K562 (cell line): Measurements from ENCODE around the gene COL25A1. TPM values are rescaled to one million over a fixed set of nuclear protein-coding genes. Genes with fewer than 3 reads are reported as not detected.

Experiments used
- ATAC-seq: fragments of 200-7000 bp; cut with Tn5 transposase; 3 replicates; pipeline ENCODE4 v1.9.1; 2020; ENCODE audit warnings: moderate library complexity
- BruUV-seq: library from RNA; stranded (reverse); fragments of 400-500 nt; replicated peaks from 2 replicates; lab custom pipeline; 2021; lab: Mats Ljungman, UMichigan
- CTCF ChIA-PET: fragments of 300-600 bp; formaldehyde crosslinking; extraction: SDS; loops from one replicate; lab custom pipeline; 2021; ENCODE audit warnings: low intra/inter-chr PET ratio; lab: Yijun Ruan, JAX
- POLR2A ChIA-PET: fragments of 300-600, 350-650 bp; sonication (Branson Sonifier 250); formaldehyde crosslinking; extraction: SDS; loops from one replicate; lab custom pipeline; 2021; ENCODE audit warnings: antibody characterized with exemption, inconsistent platforms; lab: Yijun Ruan, JAX
- DNase-seq, 4 experiments: peaks; one replicate each; pipeline versions ENCODE4 v3.0.0 to v3.0.0-alpha.2; 2011 to 2018; ENCODE audit warnings: low spot score in 3 of 4, mixed read lengths in 3 of 4; ENCODE audit errors: extremely low read depth in 1 of 4
- FAIRE-seq: peaks from 2 replicates; lab custom pipeline; 2011; peaks lifted over from hg19 to GRCh38; lab: Jason Lieb, UNC
- H2AFZ ChIP-seq: 2 replicates; pipeline ENCODE4 v1.6.0; 2011; ENCODE audit warnings: low read depth, low read length, control low read depth, inconsistent platforms
- H3K27ac ChIP-seq: fragments of 200-600 bp; 3 replicates; pipeline ENCODE4 v1.8.0; 2011; ENCODE audit warnings: low read depth, mild to moderate bottlenecking, control low read depth, inconsistent platforms, low read length, moderate library complexity, mixed read lengths; ENCODE audit errors: extremely low read depth
- H3K27me3 ChIP-seq, 2 experiments: fragments of 300-600 bp in 1 of 2; 2 replicates in 1 of 2; 3 replicates in 1 of 2; pipeline versions ENCODE4 v1.6.0 to v1.8.0; 2011; ENCODE audit warnings: inconsistent platforms in 2 of 2, low read length in 2 of 2, mild to moderate bottlenecking in 1 of 2, mixed read lengths in 1 of 2, moderate library complexity in 1 of 2; ENCODE audit not compliant: control insufficient read depth in 2 of 2, insufficient read depth in 2 of 2
- H3K36me3 ChIP-seq: fragments of 300-600 bp; 3 replicates; pipeline ENCODE4 v1.8.0; 2011; ENCODE audit warnings: mild to moderate bottlenecking, low read length, inconsistent platforms; ENCODE audit not compliant: control insufficient read depth, insufficient read depth
- H3K4me1 ChIP-seq, 2 experiments: fragments of 200-600 bp in 1 of 2; replicated peaks in 1 of 2; 2 replicates in 1 of 2; 3 replicates in 1 of 2; pipeline versions ENCODE4 v1.5.1 to v1.8.0; 2011; ENCODE audit warnings: inconsistent platforms in 2 of 2, low read length in 2 of 2, mild to moderate bottlenecking in 1 of 2, mixed read lengths in 1 of 2, moderate library complexity in 1 of 2; ENCODE audit not compliant: control insufficient read depth in 2 of 2, insufficient read depth in 2 of 2
- H3K4me2 ChIP-seq: 2 replicates; pipeline ENCODE4 v1.6.1; 2011; ENCODE audit warnings: low read length, control low read depth, inconsistent platforms, mixed read lengths; ENCODE audit not compliant: insufficient read depth
- H3K4me3 ChIP-seq: fragments of 200-600 bp; sonication (generic), shearing (Covaris generic); 2 replicates; pipeline ENCODE4 v1.5.1; 2016; ENCODE audit warnings: control low read depth, inconsistent platforms
- H3K79me2 ChIP-seq: fragments of 200-600 bp; 3 replicates; pipeline ENCODE4 v1.8.0; 2011; ENCODE audit warnings: low read length, inconsistent platforms; ENCODE audit not compliant: control insufficient read depth, insufficient read depth
- H3K9ac ChIP-seq, 2 experiments: 2 replicates each; pipeline versions ENCODE4 v1.6.0 to v1.6.1; 2011; ENCODE audit warnings: low read depth in 2 of 2, low read length in 2 of 2, control low read depth in 1 of 2, inconsistent platforms in 1 of 2, mild to moderate bottlenecking in 1 of 2, mixed read lengths in 1 of 2; ENCODE audit not compliant: insufficient read depth in 1 of 2
- H3K9me1 ChIP-seq: one replicate; pipeline ENCODE4 v1.6.0; 2011; ENCODE audit warnings: inconsistent platforms, mild to moderate bottlenecking, low read length, moderate library complexity; ENCODE audit not compliant: control insufficient read depth, insufficient read depth
- H3K9me3 ChIP-seq: replicated peaks from 2 replicates; pipeline ENCODE4 v1.5.1; 2011; ENCODE audit warnings: low read depth, low read length, inconsistent platforms; ENCODE audit not compliant: control insufficient read depth, insufficient read depth
- H4K20me1 ChIP-seq: replicated peaks from 2 replicates; pipeline ENCODE4 v1.6.1; 2011; ENCODE audit warnings: low read length, inconsistent platforms, mixed read lengths; ENCODE audit not compliant: control insufficient read depth, insufficient read depth
- BRCA1 ChIP-seq, 2 experiments: fragments of 450-650 bp in 1 of 2; sonication (generic) in 1 of 2; formaldehyde crosslinking in 1 of 2; IDR thresholded peaks; 2 replicates each; pipeline versions ENCODE4 v1.5.0 to v1.6.1; 2017 to 2020; ENCODE audit warnings: mild to moderate bottlenecking in 1 of 2, missing genetic modification reagents in 1 of 2
- CHD2 ChIP-seq: IDR thresholded peaks from 2 replicates; pipeline ENCODE4 v1.6.1; 2011; ENCODE audit warnings: low read depth, low read length
- E2F4 ChIP-seq: sonication (generic); formaldehyde crosslinking; IDR thresholded peaks from 2 replicates; pipeline ENCODE4 v1.8.0; 2022; ENCODE audit warnings: mild to moderate bottlenecking, low read depth, missing genetic modification reagents
- HNRNPH1 ChIP-seq: fragments of 200-400 bp; formaldehyde crosslinking; optimal IDR thresholded peaks from 2 replicates; pipeline ENCODE3; 2017; ENCODE audit warnings: low read depth, mild to moderate bottlenecking, low read length, moderate library complexity
- HNRNPLL ChIP-seq: fragments of 200-400 bp; formaldehyde crosslinking; IDR thresholded peaks from 2 replicates; pipeline ENCODE4 v1.6.1; 2017; ENCODE audit warnings: low read length, low read depth, mild to moderate bottlenecking; ENCODE audit not compliant: poor library complexity, severe bottlenecking
- KLF13 ChIP-seq: fragments of 450-650 bp; IDR thresholded peaks from 2 replicates; pipeline ENCODE4 v1.6.1; 2016; ENCODE audit warnings: missing genetic modification characterization, low read depth, mild to moderate bottlenecking, missing compliant biosample characterization, moderate library complexity, borderline replicate concordance
- NR4A1 ChIP-seq, 2 experiments: fragments of 250-450 bp in 1 of 2; fragments of 450-650 bp in 1 of 2; sonication (Bioruptor Pico) in 1 of 2; IDR thresholded peaks; 2 replicates each; pipeline versions ENCODE4 v1.4.0 to v1.6.1; 2016 to 2020; ENCODE audit warnings: mild to moderate bottlenecking in 2 of 2, missing compliant biosample characterization in 1 of 2, missing genetic modification characterization in 1 of 2, moderate library complexity in 1 of 2
- PCBP1 ChIP-seq: fragments of 200-400 bp; formaldehyde crosslinking; IDR thresholded peaks from 2 replicates; pipeline ENCODE4 v1.6.1; 2018; ENCODE audit warnings: mild to moderate bottlenecking, low read depth, low read length; ENCODE audit not compliant: poor library complexity, severe bottlenecking
- PHF21A ChIP-seq: fragments of 450-650 bp; IDR thresholded peaks from 2 replicates; pipeline ENCODE4 v1.6.1; 2017; ENCODE audit warnings: low read depth, borderline replicate concordance
- PREB ChIP-seq: sonication (generic); formaldehyde crosslinking; IDR thresholded peaks from 2 replicates; pipeline ENCODE4 v1.8.1; 2023; ENCODE audit warnings: mild to moderate bottlenecking, missing genetic modification reagents
- RCOR1 ChIP-seq, 2 experiments: IDR thresholded peaks; 2 replicates each; pipeline ENCODE4 v1.6.1; 2012; ENCODE audit warnings: low read depth in 2 of 2, low read length in 2 of 2, borderline replicate concordance in 1 of 2, improper control_type of control experiment in 1 of 2
- SIN3B ChIP-seq: fragments of 450-650 bp; IDR thresholded peaks from 2 replicates; pipeline ENCODE4 v1.6.1; 2017; ENCODE audit warnings: low read depth, mild to moderate bottlenecking, moderate library complexity
- SLC30A9 ChIP-seq: fragments of 250-450 bp; sonication (Bioruptor Pico); IDR thresholded peaks from 2 replicates; pipeline ENCODE4 v1.8.0; 2022; ENCODE audit warnings: mild to moderate bottlenecking, moderate library complexity
- TFE3 ChIP-seq: fragments of 450-650 bp; formaldehyde crosslinking; IDR thresholded peaks from 2 replicates; pipeline ENCODE4 v1.4.0; 2020; ENCODE audit warnings: mild to moderate bottlenecking, mixed read lengths
- THAP7 ChIP-seq: fragments of 250-450 bp; sonication (Bioruptor Pico); IDR thresholded peaks from 2 replicates; pipeline ENCODE4 v1.5.0; 2021
- USF2 ChIP-seq: sonication (generic); formaldehyde crosslinking; IDR thresholded peaks from 2 replicates; pipeline ENCODE4 v1.5.0; 2020; ENCODE audit warnings: missing genetic modification reagents
- ZBED1 ChIP-seq: IDR thresholded peaks from 2 replicates; pipeline ENCODE4 v1.6.1; 2014
- WGBS: fragments of 100-300 bp; shearing (Covaris generic); methylation state at CpG from one replicate; pipeline ENCODE4 v1.1.6; 2016; ENCODE audit warnings: low coverage, mixed read lengths; ENCODE audit not compliant: insufficient coverage; ENCODE audit errors: missing lambda C conversion rate; 5-methylcytosine and 5-hydroxymethylcytosine counted together
- in situ Hi-C: fragments of 300-500 bp; cut with MboI; formaldehyde crosslinking; loops from 4 replicates; pipeline ENCODE4 v1.15.0; 2018; ENCODE audit warnings: inconsistent platforms, mixed read lengths
- intact Hi-C: fragments of 100-400 bp; cut with micrococcal nuclease; formaldehyde crosslinking; loops from 2 replicates; pipeline ENCODE4 v1.14.2; 2022
- polyA plus RNA-seq, 8 experiments: library from polyadenylated mRNA; depleted of rRNA in 4 of 8; stranded (reverse) in 5 of 8; unstranded in 3 of 8; fragments of >200 nt; fragmentation: Nextera tagmentation in 2 of 8; fragmentation: Illumina TruSeq in 1 of 8; extraction: Ambion mirVana in 2 of 8; extraction: Trizol in 1 of 8; gene quantifications; 2 replicates each; pipeline versions ENCODE4 v1.2.1 to v1.2.3, GENCODE V29; 2011 to 2014; ENCODE audit warnings: inconsistent platforms in 1 of 8, missing spikeins in 1 of 8
- total RNA-seq, 7 experiments: library from RNA; depleted of rRNA in 6 of 7; stranded (reverse); fragments of >200 nt in 6 of 7; fragmentation: Illumina TruSeq in 2 of 7; extraction: Trizol in 2 of 7; gene quantifications; 2 replicates each; pipeline versions ENCODE4 v1.2.1 to v1.2.3, GENCODE V29; 2011 to 2021; ENCODE audit warnings: low replicate concordance in 1 of 7

COL25A1 gene
- total and polyA plus RNA-seq, 9 of the 15 experiments (the other 6 are each of a cell fraction or from before 2014, with no cell fraction given) = 0.03 to 0.62 (median 0.27) TPM

GRCh38 chr4:108933046-108933445 lies 369.4 kb downstream of the COL25A1 start:
- no peak for ATAC-seq
- no peak overlapping the region for H3K4me3 ChIP-seq
- no peaks in the 10 kb centered on the region for H4K20me1 ChIP-seq
- no TSS peak for BruUV-seq
- no peak for FAIRE-seq
- H3K36me3 ChIP-seq = no peaks in the 10 kb centered on the region
- H3K9me3 ChIP-seq = no peaks in the 10 kb centered on the region
- ChIA-PET CTCF (no interaction called here), POLR2A (interaction anchor here (0.9 kb wide), 1 partner anchor 10 kb away, joined by 3 read pairs; no protein-coding TSS in a partner anchor)
- no peaks in the 10 kb centered on the region for H3K9me1 ChIP-seq
- no peak overlapping the region for H3K27ac ChIP-seq
- no peak for DNase-seq
- WGBS = 62% methylated on average over 3 of the region's 3 CpGs
- no peak overlapping the region for H2AFZ ChIP-seq
- H3K27me3 ChIP-seq = no peaks in the 10 kb centered on the region
- H3K9ac ChIP-seq = no peak overlapping the region
- H3K79me2 ChIP-seq = no peaks in the 10 kb centered on the region
- in situ Hi-C loops = no loop called here
- H3K4me2 ChIP-seq = no peak overlapping the region
- intact Hi-C loops = no loop called here
- no peaks in the 10 kb centered on the region; a peak in 1 of 5 replicates for H3K4me1 ChIP-seq
- no peak for TF ChIP-seq BRCA1 (IDR thresholded peaks at IDR 0.05)
- TF ChIP-seq BRCA1 (CRISPR knock-in tag; IDR thresholded peaks at IDR 0.05) = no peak
- TF ChIP-seq USF2 (CRISPR knock-in tag) = no peak
- no peak for TF ChIP-seq PCBP1
- no peak for TF ChIP-seq CHD2
- TF ChIP-seq ZBED1 = no peak
- TF ChIP-seq RCOR1 (IDR thresholded peaks at IDR 0.05; ENCODE audit: borderline replicate concordance in 1 of 2, low read depth in 2 of 2, low read length in 2 of 2) = no peak
- TF ChIP-seq SLC30A9 = no peak
- no peak for TF ChIP-seq E2F4 (CRISPR knock-in tag)
- no peak for TF ChIP-seq KLF13 (tag)
- TF ChIP-seq TFE3 (CRISPR knock-in tag) = no peak
- TF ChIP-seq HNRNPLL = no peak
- TF ChIP-seq THAP7 (CRISPR knock-in tag) = no peak
- TF ChIP-seq NR4A1 (CRISPR knock-in tag; IDR thresholded peaks at IDR 0.05) = no peak
- TF ChIP-seq NR4A1 (tag; IDR thresholded peaks at IDR 0.05) = no peak
- no peak for TF ChIP-seq HNRNPH1
- no peak for TF ChIP-seq PREB (CRISPR knock-in tag)
- no peak for TF ChIP-seq PHF21A
- TF ChIP-seq SIN3B = no peak
